IMR-90 (cell line): ENCODE results near the gene LY9. TPM values are rescaled to one million over a fixed set of nuclear protein-coding genes. Genes with fewer than 3 reads are reported as not detected.

Source experiments
- ATAC-seq: fragments of 200-7000 bp; cut with Tn5 transposase; 2 replicates; pipeline ENCODE4 v1.9.1; 2020; ENCODE audit warnings: low read depth, mild to moderate bottlenecking, moderate library complexity
- BruUV-seq: library from RNA; stranded (reverse); fragments of 400-500 nt; replicated peaks from 2 replicates; lab custom pipeline; 2021; lab: Mats Ljungman, UMichigan
- CTCF ChIA-PET: fragments of 300-600 bp; formaldehyde crosslinking; extraction: SDS; loops from one replicate; lab custom pipeline; 2021; ENCODE audit warnings: antibody characterized with exemption; lab: Yijun Ruan, JAX
- POLR2A ChIA-PET: fragments of 300-600 bp; sonication (Branson Sonifier 250); formaldehyde crosslinking; loops from one replicate; lab custom pipeline; 2022; ENCODE audit warnings: antibody characterized with exemption; ENCODE audit not compliant: unreplicated experiment; lab: Charles Lee
- DNase-seq: peaks from one replicate; pipeline ENCODE4 v3.0.0; 2013
- H2AFZ ChIP-seq: replicated peaks from 2 replicates; pipeline ENCODE3; 2013; ENCODE audit warnings: low read length, mild to moderate bottlenecking; ENCODE audit not compliant: poor library complexity
- H2AK5ac ChIP-seq: 2 replicates; pipeline ENCODE4 v1.6.1; 2013; ENCODE audit warnings: low read depth, low read length, inconsistent platforms
- H2AK9ac ChIP-seq: replicated peaks from 2 replicates; pipeline ENCODE3; 2013; ENCODE audit warnings: mild to moderate bottlenecking, low read depth, low read length, moderate library complexity; ENCODE audit not compliant: poor library complexity
- H2BK120ac ChIP-seq: 2 replicates; pipeline ENCODE4 v1.6.1; 2013; ENCODE audit warnings: low read depth, low read length, inconsistent platforms
- H2BK15ac ChIP-seq: 3 replicates; pipeline ENCODE4 v1.6.1; 2013; ENCODE audit warnings: low read depth, low read length, inconsistent platforms
- H2BK20ac ChIP-seq: 2 replicates; pipeline ENCODE4 v1.6.1; 2013; ENCODE audit warnings: low read depth, mild to moderate bottlenecking, inconsistent platforms, low read length, moderate library complexity
- H2BK5ac ChIP-seq: 2 replicates; pipeline ENCODE4 v1.6.1; 2013; ENCODE audit warnings: mild to moderate bottlenecking, low read depth, low read length, inconsistent platforms; ENCODE audit not compliant: poor library complexity, severe bottlenecking
- H3K14ac ChIP-seq: replicated peaks from 2 replicates; pipeline ENCODE4 v1.6.1; 2013; ENCODE audit warnings: low read depth, low read length, inconsistent platforms
- H3K18ac ChIP-seq: 2 replicates; pipeline ENCODE4 v1.6.1; 2013; ENCODE audit warnings: low read depth, low read length, control low read depth
- H3K23ac ChIP-seq: 2 replicates; pipeline ENCODE4 v1.6.1; 2013; ENCODE audit warnings: low read depth, low read length, inconsistent platforms
- H3K27ac ChIP-seq: 2 replicates; pipeline ENCODE4 v1.5.1; 2013; ENCODE audit warnings: mild to moderate bottlenecking, control low read depth, low read length; ENCODE audit not compliant: insufficient read depth
- H3K27me3 ChIP-seq: 2 replicates; pipeline ENCODE4 v1.6.1; 2013; ENCODE audit warnings: low read length; ENCODE audit not compliant: control insufficient read depth, insufficient read depth
- H3K36me3 ChIP-seq: 2 replicates; pipeline ENCODE4 v1.6.1; 2013; ENCODE audit warnings: low read length, mixed read lengths; ENCODE audit not compliant: control insufficient read depth, insufficient read depth
- H3K4ac ChIP-seq: 2 replicates; pipeline ENCODE4 v1.6.1; 2013; ENCODE audit warnings: low read depth, low read length, inconsistent platforms
- H3K4me1 ChIP-seq: 2 replicates; pipeline ENCODE4 v1.6.1; 2013; ENCODE audit warnings: low read length, mixed read lengths; ENCODE audit not compliant: control insufficient read depth, insufficient read depth
- H3K4me2 ChIP-seq: 2 replicates; pipeline ENCODE4 v1.6.1; 2013; ENCODE audit warnings: low read depth, mild to moderate bottlenecking, control low read depth, low read length, moderate library complexity
- H3K4me3 ChIP-seq: 2 replicates; pipeline ENCODE4 v1.5.1; 2013; ENCODE audit warnings: low read depth, mild to moderate bottlenecking, control low read depth, low read length, moderate library complexity; ENCODE audit not compliant: insufficient read depth
- H3K56ac ChIP-seq: 2 replicates; pipeline ENCODE4 v1.6.1; 2013; ENCODE audit warnings: low read length, inconsistent platforms; ENCODE audit not compliant: insufficient read depth; ENCODE audit errors: extremely low read depth
- H3K79me1 ChIP-seq, 2 experiments: 2 replicates each; pipeline ENCODE4 v1.6.1; 2013; ENCODE audit warnings: low read length in 2 of 2, inconsistent platforms in 1 of 2, low read depth in 1 of 2
- H3K9ac ChIP-seq: 2 replicates; pipeline ENCODE4 v1.6.1; 2013; ENCODE audit warnings: low read depth, low read length, control low read depth
- H3K9me1 ChIP-seq: 2 replicates; pipeline ENCODE4 v1.6.1; 2013; ENCODE audit warnings: low read length, inconsistent platforms; ENCODE audit not compliant: insufficient read depth
- H3K9me3 ChIP-seq: 2 replicates; pipeline ENCODE4 v1.6.1; 2013; ENCODE audit warnings: low read length; ENCODE audit not compliant: control insufficient read depth, insufficient read depth
- H4K20me1 ChIP-seq: 2 replicates; pipeline ENCODE4 v1.6.1; 2013; ENCODE audit warnings: low read length, inconsistent platforms; ENCODE audit not compliant: insufficient read depth
- H4K5ac ChIP-seq: 2 replicates; pipeline ENCODE4 v1.6.1; 2013; ENCODE audit warnings: mild to moderate bottlenecking, low read depth, low read length, control low read depth
- H4K8ac ChIP-seq, 2 experiments: 2 replicates each; pipeline ENCODE4 v1.6.1; 2013; ENCODE audit warnings: low read depth in 2 of 2, low read length in 2 of 2, control low read depth in 1 of 2, inconsistent platforms in 1 of 2
- H4K91ac ChIP-seq: 2 replicates; pipeline ENCODE4 v1.6.1; 2013; ENCODE audit warnings: low read depth, low read length, inconsistent platforms; ENCODE audit not compliant: insufficient read depth
- CHD1 ChIP-seq: IDR thresholded peaks from 2 replicates; pipeline ENCODE4 v1.6.1; 2012; ENCODE audit warnings: low read depth, low read length, improper control_type of control experiment
- MAZ ChIP-seq: IDR thresholded peaks from 2 replicates; pipeline ENCODE4 v1.6.1; 2012; ENCODE audit warnings: low read depth, mild to moderate bottlenecking, low read length, improper control_type of control experiment, moderate library complexity, borderline replicate concordance
- POLR2A ChIP-seq: IDR thresholded peaks from 2 replicates; pipeline ENCODE4 v1.6.1; 2012; ENCODE audit warnings: mild to moderate bottlenecking, low read depth, low read length
- RAD21 ChIP-seq: IDR thresholded peaks from 2 replicates; pipeline ENCODE4 v1.6.1; 2012; ENCODE audit warnings: low read length, improper control_type of control experiment
- WGBS, 2 experiments: methylation state at CpG; one replicate each; pipeline versions ENCODE4 v1.1.5 to v1.1.7; 2013; ENCODE audit warnings: missing lambda C conversion rate in 2 of 2; ENCODE audit not compliant: insufficient read length in 1 of 2; ENCODE audit errors: extremely low coverage in 2 of 2; 5-methylcytosine and 5-hydroxymethylcytosine counted together
- dilution Hi-C: fragments of 300-500 bp; cut with HindIII; formaldehyde crosslinking; loops from one replicate; pipeline ENCODE4 v1.14.3; 2018; ENCODE audit warnings: low sequenced_read_pairs; ENCODE audit not compliant: unreplicated experiment
- in situ Hi-C: fragments of 300-500 bp; cut with MboI; formaldehyde crosslinking; loops from 3 replicates; pipeline ENCODE4 v1.14.3; 2019; ENCODE audit warnings: low sequenced_read_pairs, inconsistent platforms, mixed read lengths
- intact Hi-C: fragments of 100-400 bp; cut with micrococcal nuclease; formaldehyde crosslinking; loops from 2 replicates; pipeline ENCODE4 v1.10.0; 2022
- polyA plus RNA-seq, 3 experiments: library from polyadenylated mRNA; depleted of rRNA; stranded (reverse); fragments of >200 nt; gene quantifications; 2 replicates each; pipeline ENCODE4 v1.2.3, GENCODE V29; 2012; ENCODE audit warnings: low replicate concordance in 1 of 3
- total RNA-seq: library from RNA; depleted of rRNA; stranded (reverse); fragments of >200 nt; gene quantifications from 2 replicates; pipeline ENCODE4 v1.2.3, GENCODE V29; 2012

LY9 gene
- total and polyA plus RNA-seq, 2 of the 4 experiments (the other 2 are of a cell fraction) = not detected

DNA sequence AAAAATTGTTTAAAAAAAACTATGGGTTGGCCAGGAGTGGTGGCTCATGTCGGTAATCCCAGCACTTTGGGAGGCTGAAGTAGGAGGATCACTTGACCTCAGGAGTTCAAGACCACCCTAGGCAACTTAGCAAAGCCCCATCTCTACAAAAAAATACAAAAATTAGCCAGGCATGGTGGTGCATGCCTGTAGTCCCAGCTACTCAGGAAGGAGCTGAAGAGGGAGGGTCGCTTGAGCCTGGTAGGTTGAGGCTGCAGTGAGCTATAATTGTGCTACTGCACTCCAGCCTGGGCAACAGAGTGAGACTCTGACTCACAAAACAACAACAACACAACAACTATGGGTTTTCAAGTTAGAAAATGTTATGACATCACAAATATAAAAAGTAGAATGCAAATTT is 40.5 kb upstream of the LY9 start:
- no CpG with 5 or more reads among the region's 2 CpGs for WGBS, 2 experiments

More for the DNA sequence above, 40.5 kb upstream of the LY9 start:
- POLR2A ChIA-PET = no interaction called here
- Histone ChIP-seq H3K56ac (no peak overlapping the region), H3K4me1 (no peaks in the 10 kb centered on the region), H3K4ac (no peak overlapping the region), H3K4me2 (no peak overlapping the region), H3K4me3 (no peak overlapping the region), H2BK20ac (no peak overlapping the region), H3K79me1 (no peaks in the 10 kb centered on the region), H4K5ac (no peak overlapping the region), H3K36me3 (no peaks in the 10 kb centered on the region), H3K9me1 (no peaks in the 10 kb centered on the region), H2AK5ac (no peak overlapping the region), H3K18ac (no peak overlapping the region), H4K91ac (no peak overlapping the region), H3K14ac (no peak overlapping the region), H2AK9ac (no peak overlapping the region), H4K20me1 (no peaks in the 10 kb centered on the region), H2BK15ac (no peak overlapping the region), H4K8ac (no peak overlapping the region), H2BK5ac (no peak overlapping the region), H3K9ac (no peak overlapping the region), H3K9me3 (no peaks in the 10 kb centered on the region), H3K27ac (no peak overlapping the region), H2BK120ac (no peak overlapping the region), H3K27me3 (no peaks in the 10 kb centered on the region), H3K23ac (no peak overlapping the region), H2AFZ (no peak overlapping the region)
- intact Hi-C loops (no loop called here), in situ Hi-C loops (no loop called here), dilution Hi-C loops (no loop called here)
- TF ChIP-seq CHD1 (no peak), RAD21 (no peak), POLR2A (no peak), MAZ (no peak)
- CTCF ChIA-PET = interaction anchor here (0.7 kb wide), 1 partner anchor 279 kb away, joined by 5 read pairs; no protein-coding TSS in a partner anchor
- no TSS peak for BruUV-seq
- DNase-seq = no peak
- ATAC-seq = no peak
